Left ventricle myocardium inferior (tissue), 1 donor: ENCODE measurements around the gene IGFALS. TPM values are rescaled to one million over a fixed set of nuclear protein-coding genes. Genes with fewer than 3 reads are reported as not detected.

Experiments
- DNase-seq: peaks from one replicate; pipeline ENCODE4 v3.0.0-alpha.2; 2020
- H3K27ac ChIP-seq: fragments of 200-600 bp; replicated peaks from 2 replicates; pipeline ENCODE4 v1.8.0; 2021
- H3K27me3 ChIP-seq: fragments of 200-600 bp; 2 replicates; pipeline ENCODE4 v1.8.0; 2021; ENCODE audit warnings: low read depth
- H3K36me3 ChIP-seq: fragments of 200-600 bp; 2 replicates; pipeline ENCODE4 v1.8.0; 2021
- H3K4me1 ChIP-seq: fragments of 200-600 bp; 2 replicates; pipeline ENCODE4 v1.8.0; 2021
- H3K4me3 ChIP-seq: fragments of 200-600 bp; 2 replicates; pipeline ENCODE4 v1.8.0; 2021; ENCODE audit warnings: mild to moderate bottlenecking, moderate library complexity
- H3K9me3 ChIP-seq: fragments of 200-600 bp; replicated peaks from 2 replicates; pipeline ENCODE4 v1.8.0; 2021
- CTCF ChIP-seq: fragments of 200-600 bp; IDR thresholded peaks from 2 replicates; pipeline ENCODE4 v1.8.0; 2021; ENCODE audit warnings: antibody characterized with exemption, mild to moderate bottlenecking, borderline replicate concordance
- intact Hi-C: fragments of 100-400 bp; cut with micrococcal nuclease; formaldehyde crosslinking; loops from one replicate; pipeline ENCODE4 v1.11.0; 2022
- total RNA-seq: library from RNA; stranded (reverse); fragmentation: NEBNext Ultra II Directional; extraction: Animal tissue kit (Norgen Biotek cat#: 25700); gene quantifications from one replicate; pipeline ENCODE4 v1.2.1, GENCODE V29; 2021
- donor health status: DM: no; HTN: yes; CAD: no; lungs with severe emphysema.

Gene IGFALS
- total RNA-seq, 1 donor from 2014 or later, result not detected

- DNase-seq, result no peak
- Histone ChIP-seq H3K36me3 (peaks cover 35% of the 10 kb centered on the region), H3K27ac (peak overlapping the region; percentile 98), H3K27me3 (no peaks in the 10 kb centered on the region), H3K9me3 (no peaks in the 10 kb centered on the region), H3K4me1 (peaks cover 66% of the 10 kb centered on the region), H3K4me3 (peak overlapping the region; percentile 99)
- no peak for TF ChIP-seq CTCF
- intact Hi-C loops, result no loop called here
Observed at GRCh38 chr16:1825381-1825863, 31.9 kb upstream of the IGFALS start.

- Histone ChIP-seq H3K36me3 (peaks cover 41% of the 10 kb centered on the region), H3K9me3 (no peaks in the 10 kb centered on the region), H3K27ac (peak overlapping the region; percentile 22), H3K4me1 (peaks cover 50% of the 10 kb centered on the region), H3K4me3 (no peak overlapping the region), H3K27me3 (no peaks in the 10 kb centered on the region)
- TF ChIP-seq CTCF, result no peak
- intact Hi-C loops, result no loop called here
- DNase-seq, result peak; percentile 41
Observed at GRCh38 chr16:1823821-1824220, 30.3 kb upstream of the IGFALS start.

GRCh38 chr16:1822801-1823200 is 29.3 kb upstream of the IGFALS start:
- TF ChIP-seq CTCF, result no peak
- H3K4me3 ChIP-seq, result no peak overlapping the region
- intact Hi-C loops, result no loop called here
- peaks cover 51% of the 10 kb centered on the region for H3K36me3 ChIP-seq
- H3K4me1 ChIP-seq, result peaks cover 40% of the 10 kb centered on the region
- H3K9me3 ChIP-seq, result no peaks in the 10 kb centered on the region
- no peak for DNase-seq
- H3K27ac ChIP-seq, result no peak overlapping the region
- no peaks in the 10 kb centered on the region for H3K27me3 ChIP-seq

- intact Hi-C loops, result no loop called here
- Histone ChIP-seq H3K4me3 (no peak overlapping the region), H3K9me3 (no peaks in the 10 kb centered on the region), H3K36me3 (peaks cover 59% of the 10 kb centered on the region), H3K4me1 (peaks cover 32% of the 10 kb centered on the region), H3K27ac (no peak overlapping the region), H3K27me3 (no peaks in the 10 kb centered on the region)
- DNase-seq, result no peak
- no peak for TF ChIP-seq CTCF
Observed at GRCh38 chr16:1821861-1822611, 28.5 kb upstream of the IGFALS start.

GRCh38 chr16:1820946-1821290 is 27.4 kb upstream of the IGFALS start:
- peaks cover 70% of the 10 kb centered on the region for H3K36me3 ChIP-seq
- peaks cover 28% of the 10 kb centered on the region for H3K4me1 ChIP-seq
- H3K27ac ChIP-seq, result no peak overlapping the region
- intact Hi-C loops, result no loop called here
- H3K27me3 ChIP-seq, result no peaks in the 10 kb centered on the region
- no peak for DNase-seq
- no peak for TF ChIP-seq CTCF
- no peak overlapping the region for H3K4me3 ChIP-seq
- H3K9me3 ChIP-seq, result no peaks in the 10 kb centered on the region
